ENCODE results near the gene DNAH2.

DNAH2 gene

DNA sequence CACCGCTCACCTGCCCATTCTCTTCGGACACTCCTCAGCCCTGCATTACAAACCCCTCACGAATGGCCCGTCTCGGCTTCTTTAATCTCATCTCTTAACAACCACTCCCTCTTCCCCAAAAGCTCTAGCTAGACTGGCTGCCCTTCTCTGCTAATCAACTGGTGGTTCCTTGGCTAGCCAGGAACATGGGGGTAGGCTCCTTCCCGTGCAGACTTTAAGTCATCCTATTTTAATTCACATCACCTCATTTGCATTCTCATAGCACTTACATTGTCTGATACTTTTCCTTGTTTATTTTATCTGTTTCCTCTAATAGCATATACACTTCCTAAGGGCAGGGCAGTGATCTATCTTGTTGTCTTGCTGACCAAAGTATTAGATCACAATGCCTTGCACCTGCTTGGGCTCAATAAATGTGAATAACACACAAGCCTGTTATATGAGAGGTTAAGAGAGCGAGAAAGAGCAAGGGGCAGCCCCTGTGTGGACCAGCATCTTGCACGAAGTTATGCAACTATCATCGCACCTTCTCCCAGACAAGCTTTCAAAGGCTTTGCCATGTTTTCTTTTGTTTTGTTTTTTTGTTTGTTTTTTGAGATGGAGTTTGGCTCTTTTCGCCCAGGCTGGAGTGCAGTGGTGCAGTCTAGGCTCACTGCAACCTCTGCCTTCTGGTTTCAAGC lies 40.0 kb upstream of the DNAH2 start:
- CTCF ChIA-PET = interaction anchor here (0.7 to 3.8 kb wide), 6 partner anchors 10 to 69 kb away, joined by 3 to 21 read pairs (median 4); partner anchors contain the start of genes SAT2, TP53 and WRAP53
- POLR2A ChIA-PET = interaction anchor here (1.5 kb wide), 1 partner anchor 10 kb away, joined by 4 read pairs; the partner anchor contains the start of gene TP53
- H3K4me3 ChIP-seq (ENCODE audit: low read depth, low read length) = no peak overlapping the region
- TF ChIP-seq, protein P1, sequence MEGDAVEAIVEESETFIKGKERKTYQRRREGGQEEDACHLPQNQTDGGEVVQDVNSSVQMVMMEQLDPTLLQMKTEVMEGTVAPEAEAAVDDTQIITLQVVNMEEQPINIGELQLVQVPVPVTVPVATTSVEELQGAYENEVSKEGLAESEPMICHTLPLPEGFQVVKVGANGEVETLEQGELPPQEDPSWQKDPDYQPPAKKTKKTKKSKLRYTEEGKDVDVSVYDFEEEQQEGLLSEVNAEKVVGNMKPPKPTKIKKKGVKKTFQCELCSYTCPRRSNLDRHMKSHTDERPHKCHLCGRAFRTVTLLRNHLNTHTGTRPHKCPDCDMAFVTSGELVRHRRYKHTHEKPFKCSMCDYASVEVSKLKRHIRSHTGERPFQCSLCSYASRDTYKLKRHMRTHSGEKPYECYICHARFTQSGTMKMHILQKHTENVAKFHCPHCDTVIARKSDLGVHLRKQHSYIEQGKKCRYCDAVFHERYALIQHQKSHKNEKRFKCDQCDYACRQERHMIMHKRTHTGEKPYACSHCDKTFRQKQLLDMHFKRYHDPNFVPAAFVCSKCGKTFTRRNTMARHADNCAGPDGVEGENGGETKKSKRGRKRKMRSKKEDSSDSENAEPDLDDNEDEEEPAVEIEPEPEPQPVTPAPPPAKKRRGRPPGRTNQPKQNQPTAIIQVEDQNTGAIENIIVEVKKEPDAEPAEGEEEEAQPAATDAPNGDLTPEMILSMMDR (IDR thresholded peaks at IDR 0.05; ENCODE audit: insufficient read depth, low read length, missing control alignments) = no peak
- DNase-seq (ENCODE audit: low read depth, low spot score) = no peak

DNA sequence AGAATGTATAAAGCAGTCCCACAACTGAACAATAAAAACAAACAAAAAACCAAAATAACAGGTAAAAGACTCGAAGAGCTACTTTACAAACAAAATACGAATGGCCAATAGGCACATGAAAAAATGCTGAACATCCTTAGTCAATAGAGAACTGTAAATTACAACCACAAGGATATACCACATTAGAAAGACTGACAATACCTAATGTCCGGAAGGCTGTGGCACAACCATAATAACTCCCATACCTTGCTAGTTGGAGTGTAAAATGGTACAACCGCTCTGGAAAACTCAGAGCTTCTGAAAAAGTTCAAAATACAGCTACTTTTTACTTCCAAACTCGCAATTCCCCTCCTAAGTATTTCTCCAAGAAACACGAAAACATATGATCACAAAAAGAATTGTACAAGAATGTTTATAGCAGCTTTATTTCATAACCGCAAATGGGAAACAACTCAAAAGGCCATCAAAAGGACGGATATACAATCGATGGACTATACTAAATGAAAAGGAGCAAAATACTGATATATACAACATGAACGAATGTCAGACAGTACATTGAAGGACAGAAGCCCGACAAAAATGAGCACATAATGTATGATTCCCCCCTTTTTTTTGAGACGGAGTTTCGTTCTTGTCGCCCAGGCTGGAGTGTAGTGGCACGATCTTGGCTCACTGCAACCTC lies 32.6 kb upstream of the DNAH2 start:
- H3K4me3 ChIP-seq (ENCODE audit: low read depth, low read length) = peak overlapping the region; percentile 99
- ChIA-PET POLR2A (no interaction called here), CTCF (interaction anchor here (0.8 to 9.5 kb wide), 3 partner anchors 12 to 71 kb away, joined by 3 to 201 read pairs (median 3); partner anchors contain the start of genes SAT2 and SHBG)
- DNase-seq (ENCODE audit: low read depth, low spot score) = no peak
- TF ChIP-seq, protein P1 (IDR thresholded peaks at IDR 0.05; ENCODE audit: insufficient read depth, low read length, missing control alignments) = no peak

DNA sequence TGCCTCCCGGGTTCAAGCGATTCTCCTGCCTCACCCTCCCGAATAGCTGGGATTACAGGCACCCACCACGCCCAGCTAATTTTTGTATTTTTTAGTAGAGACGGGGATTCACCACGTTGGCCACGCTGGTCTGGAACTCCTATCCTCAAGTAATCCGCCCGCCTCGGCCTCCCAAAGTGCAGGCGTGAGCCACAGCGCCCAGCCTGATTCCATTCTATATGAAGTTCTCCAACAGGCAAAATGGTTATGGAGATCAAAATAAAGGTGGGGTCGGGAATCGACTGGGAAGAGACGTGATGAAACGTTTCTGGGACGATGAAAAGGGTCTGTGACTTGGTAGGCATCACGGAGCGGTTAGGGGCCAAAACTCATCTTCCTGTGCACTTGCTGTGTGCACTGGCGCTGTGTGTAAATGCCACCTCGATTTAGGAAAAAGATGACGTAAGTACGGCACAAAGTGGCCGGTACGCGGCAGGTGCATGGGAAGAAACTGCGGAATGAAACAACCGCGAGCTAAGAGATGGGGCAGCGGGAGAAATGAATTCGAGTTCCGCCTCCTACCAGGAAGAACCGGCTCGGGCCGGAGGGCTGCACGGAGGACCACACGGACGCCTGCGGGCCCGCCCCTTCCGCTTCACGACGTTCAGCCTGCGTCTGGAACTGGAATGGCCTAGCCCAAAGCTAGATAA lies 31.9 kb upstream of the DNAH2 start:
- ChIA-PET CTCF (interaction anchor here (0.8 to 9.5 kb wide), 12 partner anchors 10 to 248 kb away, joined by 3 to 201 read pairs (median 24); partner anchors contain the start of genes MPDU1, SAT2, SHBG and SOX15), POLR2A (interaction anchor here (0.6 to 3.0 kb wide), 12 partner anchors 11 to 356 kb away, joined by 3 to 21 read pairs (median 5); partner anchors contain the start of genes CD68, EFNB3, FXR2 and MPDU1)
- H3K4me3 ChIP-seq (ENCODE audit: low read depth, low read length) = peak overlapping the region; percentile 99
- DNase-seq (ENCODE audit: low read depth, low spot score) = peak; percentile 45
- TF ChIP-seq, protein P1 (IDR thresholded peaks at IDR 0.05; ENCODE audit: insufficient read depth, low read length, missing control alignments) = no peak

DNA sequence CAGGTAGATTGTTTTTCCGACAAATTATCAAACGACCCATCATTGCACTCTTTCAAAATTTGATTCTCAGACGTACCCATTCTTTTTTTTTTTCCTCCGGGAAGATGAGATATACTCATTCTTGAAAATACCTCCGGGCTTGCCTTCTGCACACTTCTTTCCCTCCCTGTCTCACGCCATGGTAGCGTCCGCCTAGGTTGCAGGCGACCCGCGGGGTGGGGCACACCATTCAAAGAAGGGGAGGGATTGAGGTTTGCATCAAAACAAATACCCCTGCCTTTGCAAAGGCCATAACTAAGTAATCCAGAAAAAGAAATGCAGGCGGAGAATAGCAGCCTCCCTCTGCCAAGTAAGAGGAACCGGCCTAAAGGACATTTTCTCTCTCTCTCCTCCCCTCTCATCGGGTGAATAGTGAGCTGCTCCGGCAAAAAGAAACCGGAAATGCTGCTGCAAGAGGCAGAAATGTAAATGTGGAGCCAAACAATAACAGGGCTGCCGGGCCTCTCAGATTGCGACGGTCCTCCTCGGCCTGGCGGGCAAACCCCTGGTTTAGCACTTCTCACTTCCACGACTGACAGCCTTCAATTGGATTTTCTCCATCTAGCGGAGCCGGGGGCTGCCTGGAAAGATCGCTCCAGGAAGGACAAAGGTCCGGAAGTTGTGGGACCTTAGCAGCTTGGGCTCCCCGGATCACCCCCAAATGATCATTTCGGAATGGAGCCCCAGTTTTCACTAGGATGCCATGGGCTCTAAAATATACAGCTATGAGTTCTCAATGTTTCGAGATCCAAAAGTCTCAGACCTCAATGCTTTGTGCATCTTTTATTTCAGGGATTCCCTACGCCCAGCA lies 31.1 kb upstream of the DNAH2 start:
- TF ChIP-seq, protein P1 (IDR thresholded peaks at IDR 0.05; ENCODE audit: insufficient read depth, low read length, missing control alignments) = no peak
- peak; percentile 28 for DNase-seq (ENCODE audit: low read depth, low spot score)
- POLR2A ChIA-PET = interaction anchor here (0.6 to 3.0 kb wide), 18 partner anchors 9 to 357 kb away, joined by 3 to 21 read pairs (median 4); partner anchors contain the start of genes CD68, EFNB3, FXR2 and MPDU1
- CTCF ChIA-PET = interaction anchor here (0.8 to 9.5 kb wide), 27 partner anchors 11 to 641 kb away, joined by 3 to 201 read pairs (median 13); partner anchors contain the start of genes CD68, FXR2, MPDU1 and SAT2
- H3K4me3 ChIP-seq (ENCODE audit: low read depth, low read length) = peak overlapping the region; percentile 99

DNA sequence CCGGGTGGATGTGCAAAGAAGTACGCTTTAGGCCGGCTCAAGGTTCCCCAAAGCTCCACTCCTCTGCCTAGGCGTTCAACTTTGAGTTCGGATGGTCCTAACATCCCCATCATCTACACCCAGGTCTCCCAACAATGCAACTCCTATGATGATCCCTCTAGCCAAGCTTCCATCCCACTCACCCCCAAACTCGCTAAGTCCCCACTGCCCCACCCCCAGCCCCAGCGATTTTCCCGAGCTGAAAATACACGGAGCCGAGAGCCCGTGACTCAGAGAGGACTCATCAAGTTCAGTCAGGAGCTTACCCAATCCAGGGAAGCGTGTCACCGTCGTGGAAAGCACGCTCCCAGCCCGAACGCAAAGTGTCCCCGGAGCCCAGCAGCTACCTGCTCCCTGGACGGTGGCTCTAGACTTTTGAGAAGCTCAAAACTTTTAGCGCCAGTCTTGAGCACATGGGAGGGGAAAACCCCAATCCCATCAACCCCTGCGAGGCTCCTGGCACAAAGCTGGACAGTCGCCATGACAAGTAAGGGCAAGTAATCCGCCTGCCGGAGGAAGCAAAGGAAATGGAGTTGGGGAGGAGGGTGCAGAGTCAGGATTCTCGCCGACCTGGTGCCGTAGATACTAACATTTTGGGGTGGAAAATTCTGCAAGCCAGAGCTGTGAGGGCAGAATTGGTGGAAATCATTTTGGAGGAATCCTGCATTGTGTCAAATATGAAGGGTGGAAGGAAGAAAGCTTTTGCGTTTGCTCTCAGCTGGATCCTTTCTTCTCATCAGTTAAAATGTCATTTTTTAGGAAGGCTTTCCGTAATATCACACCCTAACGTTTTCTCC lies 30.3 kb upstream of the DNAH2 start, which contains the start of gene TP53:
Gene TP53 (minus strand): TSS at position 419 of the 836 bp plus-strand sequence. CDS start 10,896 bp downstream, outside the sequence.
- TF ChIP-seq, protein P1 (IDR thresholded peaks at IDR 0.05; ENCODE audit: insufficient read depth, low read length, missing control alignments) = no peak
- DNase-seq (ENCODE audit: low read depth, low spot score) = peak; percentile 58
- CTCF ChIA-PET = interaction anchor here (0.6 to 9.5 kb wide), 68 partner anchors 11 to 760 kb away, joined by 3 to 201 read pairs (median 5); partner anchors contain the start of genes ATP1B2, CD68, EFNB3 and FXR2
- peak within 1 kb of the TSS; percentile 99 for H3K4me3 ChIP-seq (ENCODE audit: low read depth, low read length)
- POLR2A ChIA-PET = interaction anchor here (0.6 to 3.0 kb wide), 20 partner anchors 10 to 506 kb away, joined by 3 to 21 read pairs (median 4); partner anchors contain the start of genes CD68, EFNB3, FXR2 and MPDU1
